Fibroblast of skin of left quadriceps (primary cell): ENCODE data around the gene CAPN11.
"Not testable (repeated sequence)": the region's sequence is repeated elsewhere in the genome, so short reads cannot be mapped to it uniquely, and the experiment has no call there.

Experiments
- DNase-seq, 2 experiments: peaks; one replicate each; pipeline ENCODE4 v3.0.0-alpha.2; 2013; ENCODE audit warnings: low read depth in 2 of 2

Gene CAPN11

DNA sequence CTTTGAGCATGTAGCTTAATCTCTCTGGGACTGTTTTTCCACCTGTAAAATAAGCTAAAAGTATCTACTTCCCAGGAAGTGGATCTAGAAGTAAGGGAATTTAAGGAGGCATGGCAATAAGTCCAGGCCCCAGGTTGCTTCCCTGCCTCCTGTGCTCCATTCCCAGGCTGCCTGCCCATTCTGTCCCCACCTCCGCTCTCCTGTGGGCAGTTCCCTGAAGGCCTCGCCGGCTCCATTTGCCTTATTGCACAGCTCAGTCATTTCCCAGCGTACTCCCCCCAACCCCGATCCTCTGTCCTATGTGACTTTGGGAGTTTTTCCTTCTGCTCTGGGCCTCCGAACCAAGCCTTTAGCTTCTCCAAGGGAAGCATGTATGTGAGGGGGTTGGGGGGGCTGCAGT, 69.4 kb downstream of the CAPN11 start:
- DNase-seq = no peak

DNA sequence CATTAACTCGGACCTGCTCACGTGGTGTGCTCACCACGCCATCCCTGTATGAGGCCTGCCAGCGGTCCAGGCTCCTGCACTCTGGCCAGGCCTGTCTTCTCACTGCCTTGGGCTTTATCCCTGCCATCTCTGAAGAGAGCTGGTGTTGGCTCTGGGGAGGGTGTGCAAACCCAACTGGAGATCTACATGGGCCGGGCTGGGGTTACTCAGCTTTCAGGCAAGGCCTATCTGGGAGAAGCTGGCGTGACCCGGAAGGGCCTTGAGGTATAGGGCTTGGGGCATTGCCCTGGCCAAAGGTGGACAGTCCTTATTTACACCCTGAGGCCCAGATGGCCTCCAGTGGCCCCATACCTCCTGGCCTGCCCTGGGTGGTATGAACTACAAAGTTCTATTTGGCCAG, 69.8 kb downstream of the CAPN11 start:
- no peak for DNase-seq

DNA sequence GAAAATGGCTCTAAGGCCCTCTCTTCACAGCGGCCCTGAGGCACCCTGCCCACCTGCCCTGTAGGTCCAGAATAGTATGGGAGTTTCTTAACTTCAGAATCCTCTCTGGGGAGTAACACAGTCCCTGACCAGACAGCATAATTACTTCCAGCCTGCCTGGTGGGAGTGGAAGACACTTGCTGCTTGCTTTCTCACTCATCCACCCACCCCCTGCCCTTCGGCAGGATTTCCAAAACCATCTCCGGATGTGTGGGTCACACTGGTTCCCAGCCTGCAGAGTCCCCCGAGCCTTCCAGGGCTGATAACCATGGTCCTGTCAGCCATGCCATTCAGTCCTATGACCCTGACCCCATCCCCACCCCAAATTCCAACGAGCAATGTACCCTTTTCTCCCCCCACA, 70.2 kb downstream of the CAPN11 start:
- DNase-seq = no peak

DNA sequence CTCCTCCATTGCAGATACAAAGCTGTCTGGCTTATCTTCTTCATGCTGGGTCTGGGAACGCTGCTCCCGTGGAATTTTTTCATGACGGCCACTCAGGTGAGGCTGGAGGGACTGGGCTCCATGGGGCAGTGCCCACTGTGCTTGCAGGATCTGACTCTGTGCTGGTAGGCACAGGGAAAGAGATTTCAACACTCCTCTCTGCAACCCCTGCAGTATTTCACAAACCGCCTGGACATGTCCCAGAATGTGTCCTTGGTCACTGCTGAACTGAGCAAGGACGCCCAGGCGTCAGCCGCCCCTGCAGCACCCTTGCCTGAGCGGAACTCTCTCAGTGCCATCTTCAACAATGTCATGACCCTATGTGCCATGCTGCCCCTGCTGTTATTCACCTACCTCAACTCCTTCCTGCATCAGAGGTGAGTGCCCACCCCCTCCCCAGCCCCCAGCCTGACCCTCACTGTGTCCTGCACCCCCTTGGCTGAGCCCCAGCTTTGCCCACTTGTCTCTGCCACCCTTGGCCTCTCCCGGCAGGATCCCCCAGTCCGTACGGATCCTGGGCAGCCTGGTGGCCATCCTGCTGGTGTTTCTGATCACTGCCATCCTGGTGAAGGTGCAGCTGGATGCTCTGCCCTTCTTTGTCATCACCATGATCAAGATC, 70.9 kb downstream of the CAPN11 start:
- no peak for DNase-seq

DNA sequence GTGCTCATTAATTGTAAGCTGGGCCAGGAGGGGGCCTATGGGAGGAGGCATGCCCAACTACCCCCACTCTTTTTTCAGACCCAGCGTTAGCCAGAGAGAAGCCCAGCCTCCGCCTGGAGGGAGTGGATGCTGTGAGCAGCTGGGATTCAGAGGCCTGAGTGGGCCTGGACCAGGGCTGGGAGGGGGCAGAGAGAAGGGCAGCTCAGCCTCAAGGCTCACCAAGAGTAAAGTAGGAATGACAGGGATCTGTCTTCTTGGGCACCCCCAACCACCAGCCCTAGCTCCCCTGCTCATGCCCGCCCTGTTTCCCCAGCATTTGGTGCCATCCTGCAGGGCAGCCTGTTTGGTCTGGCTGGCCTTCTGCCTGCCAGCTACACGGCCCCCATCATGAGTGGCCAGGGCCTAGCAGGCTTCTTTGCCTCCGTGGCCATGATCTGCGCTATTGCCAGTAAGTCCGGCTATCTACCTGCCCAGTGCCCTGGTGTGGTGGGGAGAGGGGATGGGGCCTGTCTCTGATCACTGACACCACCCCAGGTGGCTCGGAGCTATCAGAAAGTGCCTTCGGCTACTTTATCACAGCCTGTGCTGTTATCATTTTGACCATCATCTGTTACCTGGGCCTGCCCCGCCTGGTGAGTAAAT, 71.5 kb downstream of the CAPN11 start:
- DNase-seq = no peak

DNA sequence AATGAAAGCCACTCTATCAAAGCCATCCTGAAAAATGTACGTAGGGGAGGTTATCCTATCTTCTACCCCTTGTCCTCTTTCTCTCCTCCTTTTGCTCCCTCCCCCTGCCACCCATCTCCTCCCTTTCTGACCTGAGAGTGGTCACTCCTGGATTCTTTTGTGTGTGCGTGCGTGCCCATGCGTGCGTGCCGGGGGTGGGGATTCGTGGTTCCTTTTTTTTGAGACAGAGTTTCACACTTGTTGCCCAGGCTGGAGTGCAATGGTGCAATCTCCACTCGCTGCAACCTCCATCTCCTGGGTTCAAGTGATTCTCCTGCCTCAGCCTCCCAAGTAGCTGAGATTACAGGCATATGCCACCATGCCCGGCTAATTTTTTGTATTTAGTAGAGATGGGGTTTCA, 72.8 kb downstream of the CAPN11 start:
- DNase-seq = not testable (repeated sequence)

- no peak for DNase-seq
These were observed 74.3 kb downstream of the CAPN11 start for GRCh38 chr6:44232676-44233566.

DNA sequence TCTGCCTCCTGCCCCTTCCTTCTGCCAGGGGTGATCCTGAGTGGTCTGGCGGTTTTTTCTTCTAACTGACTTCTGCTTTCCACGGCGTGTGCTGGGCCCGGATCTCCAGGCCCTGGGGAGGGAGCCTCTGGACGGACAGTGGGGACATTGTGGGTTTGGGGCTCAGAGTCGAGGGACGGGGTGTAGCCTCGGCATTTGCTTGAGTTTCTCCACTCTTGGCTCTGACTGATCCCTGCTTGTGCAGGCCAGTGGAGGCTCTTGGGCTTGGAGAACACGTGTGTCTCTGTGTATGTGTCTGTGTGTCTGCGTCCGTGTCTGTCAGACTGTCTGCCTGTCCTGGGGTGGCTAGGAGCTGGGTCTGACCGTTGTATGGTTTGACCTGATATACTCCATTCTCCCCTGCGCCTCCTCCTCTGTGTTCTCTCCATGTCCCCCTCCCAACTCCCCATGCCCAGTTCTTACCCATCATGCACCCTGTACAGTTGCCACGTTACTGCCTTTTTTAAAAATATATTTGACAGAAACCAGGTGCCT, 75.0 kb downstream of the CAPN11 start:
- DNase-seq = no peak
